DND-41 (cell line): ENCODE data around the gene CAND1.

Source experiments
- ATAC-seq: fragments of 200-7000 bp; cut with Tn5 transposase; 3 replicates; pipeline ENCODE4 v1.9.1; 2021; ENCODE audit warnings: low read depth; ENCODE audit not compliant: insufficient read depth
- DNase-seq: peaks from one replicate; pipeline ENCODE4 v3.0.0-alpha.2; 2020
- H2AFZ ChIP-seq: 2 replicates; pipeline ENCODE4 v1.6.0; 2012; ENCODE audit warnings: low read depth, low read length
- H3K27ac ChIP-seq: 2 replicates; pipeline ENCODE4 v1.5.1; 2012; ENCODE audit warnings: low read length, inconsistent platforms
- H3K27me3 ChIP-seq: fragments of 200-600 bp; sonication (generic); 2 replicates; pipeline ENCODE4 v1.6.0; 2012; ENCODE audit warnings: low read length, mild to moderate bottlenecking, inconsistent platforms; ENCODE audit not compliant: insufficient read depth, poor library complexity
- H3K36me3 ChIP-seq: 2 replicates; pipeline ENCODE4 v1.5.1; 2012; ENCODE audit warnings: low read length, inconsistent platforms; ENCODE audit not compliant: insufficient read depth
- H3K4me1 ChIP-seq: 2 replicates; pipeline ENCODE4 v1.5.1; 2012; ENCODE audit warnings: mild to moderate bottlenecking, low read length; ENCODE audit not compliant: insufficient read depth
- H3K4me2 ChIP-seq: 2 replicates; pipeline ENCODE4 v1.6.0; 2012; ENCODE audit warnings: mild to moderate bottlenecking, moderate library complexity, low read length, inconsistent platforms; ENCODE audit not compliant: insufficient read depth
- H3K4me3 ChIP-seq, 2 experiments: fragments of 200-600 bp in 1 of 2; shearing (Covaris generic) in 1 of 2; 2 replicates each; pipeline ENCODE4 v1.5.1; 2012 to 2016; ENCODE audit warnings: inconsistent platforms in 2 of 2, low read length in 2 of 2, mild to moderate bottlenecking in 2 of 2, low read depth in 1 of 2, moderate library complexity in 1 of 2
- H3K79me2 ChIP-seq: 2 replicates; pipeline ENCODE4 v1.6.0; 2012; ENCODE audit warnings: low read length, inconsistent platforms; ENCODE audit not compliant: insufficient read depth
- H3K9ac ChIP-seq: 2 replicates; pipeline ENCODE4 v1.6.0; 2012; ENCODE audit warnings: low read depth, mild to moderate bottlenecking, inconsistent platforms, low read length, moderate library complexity
- H3K9me3 ChIP-seq: 2 replicates; pipeline ENCODE4 v1.5.1; 2012; ENCODE audit warnings: low read length, moderate library complexity, mild to moderate bottlenecking, inconsistent platforms; ENCODE audit not compliant: insufficient read depth, severe bottlenecking
- H4K20me1 ChIP-seq: 2 replicates; pipeline ENCODE4 v1.6.0; 2012; ENCODE audit warnings: low read length; ENCODE audit not compliant: insufficient read depth
- EZH2 ChIP-seq: IDR thresholded peaks from 3 replicates; pipeline ENCODE4 v1.6.1; 2012; ENCODE audit warnings: borderline replicate concordance, low read depth, mild to moderate bottlenecking, moderate library complexity, low read length, inconsistent platforms; ENCODE audit not compliant: severe bottlenecking
- TF ChIP-seq, protein P1 (sequence below): IDR thresholded peaks from 2 replicates; pipeline ENCODE4 v1.5.1; 2012; ENCODE audit warnings: borderline replicate concordance, low read length, moderate library complexity, mild to moderate bottlenecking; ENCODE audit not compliant: poor library complexity, severe bottlenecking; ENCODE audit errors: extremely low read depth

The CAND1 gene

DNA sequence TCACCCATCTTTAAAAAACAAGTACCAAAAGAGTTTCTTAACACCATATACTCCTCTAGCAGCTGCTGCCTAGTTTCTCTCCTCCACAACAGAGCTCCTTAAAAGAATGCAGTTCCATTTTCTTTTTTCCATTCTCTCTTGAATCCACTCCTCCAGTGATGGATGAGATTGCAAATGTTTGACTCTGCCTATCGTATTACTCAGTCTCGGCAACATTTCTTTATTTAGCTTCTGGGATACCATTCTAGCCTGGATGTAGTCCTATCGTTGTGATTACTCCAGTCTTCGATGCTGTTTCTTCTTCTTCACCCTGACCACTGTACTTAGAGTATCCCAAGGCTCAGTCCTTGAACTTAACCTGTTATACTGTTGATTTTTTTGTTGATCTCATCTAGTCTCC is 30.8 kb downstream of the CAND1 start:
- no peak for DNase-seq
- Histone ChIP-seq H3K4me1 (no peaks in the 10 kb centered on the region), H3K36me3 (peaks cover 92% of the 10 kb centered on the region), H3K27ac (no peak overlapping the region), H2AFZ (no peak overlapping the region), H3K27me3 (no peaks in the 10 kb centered on the region), H3K9me3 (no peaks in the 10 kb centered on the region), H3K9ac (no peak overlapping the region), H3K4me3 (no peak overlapping the region), H3K79me2 (peaks cover 37% of the 10 kb centered on the region), H3K4me2 (no peak overlapping the region), H4K20me1 (peaks cover 1% of the 10 kb centered on the region; the same call in 1 of the 2 replicates)
- no peak for ATAC-seq
- TF ChIP-seq, protein P1, sequence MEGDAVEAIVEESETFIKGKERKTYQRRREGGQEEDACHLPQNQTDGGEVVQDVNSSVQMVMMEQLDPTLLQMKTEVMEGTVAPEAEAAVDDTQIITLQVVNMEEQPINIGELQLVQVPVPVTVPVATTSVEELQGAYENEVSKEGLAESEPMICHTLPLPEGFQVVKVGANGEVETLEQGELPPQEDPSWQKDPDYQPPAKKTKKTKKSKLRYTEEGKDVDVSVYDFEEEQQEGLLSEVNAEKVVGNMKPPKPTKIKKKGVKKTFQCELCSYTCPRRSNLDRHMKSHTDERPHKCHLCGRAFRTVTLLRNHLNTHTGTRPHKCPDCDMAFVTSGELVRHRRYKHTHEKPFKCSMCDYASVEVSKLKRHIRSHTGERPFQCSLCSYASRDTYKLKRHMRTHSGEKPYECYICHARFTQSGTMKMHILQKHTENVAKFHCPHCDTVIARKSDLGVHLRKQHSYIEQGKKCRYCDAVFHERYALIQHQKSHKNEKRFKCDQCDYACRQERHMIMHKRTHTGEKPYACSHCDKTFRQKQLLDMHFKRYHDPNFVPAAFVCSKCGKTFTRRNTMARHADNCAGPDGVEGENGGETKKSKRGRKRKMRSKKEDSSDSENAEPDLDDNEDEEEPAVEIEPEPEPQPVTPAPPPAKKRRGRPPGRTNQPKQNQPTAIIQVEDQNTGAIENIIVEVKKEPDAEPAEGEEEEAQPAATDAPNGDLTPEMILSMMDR = no peak
- TF ChIP-seq EZH2 = no peak

DNA sequence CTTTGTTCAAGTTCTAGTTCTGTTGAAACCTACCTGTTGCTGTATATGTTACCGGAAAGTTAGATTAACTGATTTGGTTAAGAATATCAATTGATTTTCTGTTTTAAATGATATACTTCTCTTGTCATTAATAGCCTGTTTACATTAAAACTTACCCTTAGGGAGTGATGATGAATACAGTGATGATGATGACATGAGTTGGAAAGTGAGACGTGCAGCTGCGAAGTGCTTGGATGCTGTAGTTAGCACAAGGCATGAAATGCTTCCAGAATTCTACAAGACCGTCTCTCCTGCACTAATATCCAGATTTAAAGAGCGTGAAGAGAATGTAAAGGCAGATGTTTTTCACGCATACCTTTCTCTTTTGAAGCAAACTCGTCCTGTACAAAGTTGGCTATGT is 33.0 kb downstream of the CAND1 start:
- no peak overlapping the region for H3K4me2 ChIP-seq
- no peaks in the 10 kb centered on the region; the same call in 1 of the 2 replicates for H4K20me1 ChIP-seq
- no peaks in the 10 kb centered on the region for H3K27me3 ChIP-seq
- DNase-seq (no peak), ATAC-seq (no peak)
- TF ChIP-seq EZH2 = no peak
- TF ChIP-seq, protein P1 = no peak
- H3K9me3 ChIP-seq = no peaks in the 10 kb centered on the region
- H3K4me1 ChIP-seq = no peaks in the 10 kb centered on the region
- no peak overlapping the region for H3K27ac ChIP-seq
- H3K79me2 ChIP-seq = peaks cover 23% of the 10 kb centered on the region
- no peak overlapping the region for H3K4me3 ChIP-seq
- H2AFZ ChIP-seq = no peak overlapping the region
- no peak overlapping the region for H3K9ac ChIP-seq
- peaks cover 95% of the 10 kb centered on the region for H3K36me3 ChIP-seq

DNA sequence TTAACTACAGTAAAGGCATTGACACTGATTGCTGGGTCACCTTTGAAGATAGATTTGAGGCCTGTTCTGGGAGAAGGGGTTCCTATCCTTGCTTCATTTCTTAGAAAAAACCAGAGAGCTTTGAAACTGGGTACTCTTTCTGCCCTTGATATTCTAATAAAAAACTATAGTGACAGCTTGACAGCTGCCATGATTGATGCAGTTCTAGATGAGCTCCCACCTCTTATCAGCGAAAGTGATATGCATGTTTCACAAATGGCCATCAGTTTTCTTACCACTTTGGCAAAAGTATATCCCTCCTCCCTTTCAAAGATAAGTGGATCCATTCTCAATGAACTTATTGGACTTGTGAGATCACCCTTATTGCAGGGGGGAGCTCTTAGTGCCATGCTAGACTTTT is 36.4 kb downstream of the CAND1 start:
- no peak overlapping the region for H2AFZ ChIP-seq
- no peaks in the 10 kb centered on the region for H3K27me3 ChIP-seq
- no peaks in the 10 kb centered on the region for H3K9me3 ChIP-seq
- no peak overlapping the region for H3K9ac ChIP-seq
- H3K4me2 ChIP-seq = no peak overlapping the region
- H3K79me2 ChIP-seq = peaks cover 16% of the 10 kb centered on the region; the same call in 1 of the 2 replicates
- no peak for DNase-seq
- no peak for ATAC-seq
- no peaks in the 10 kb centered on the region for H4K20me1 ChIP-seq
- no peaks in the 10 kb centered on the region for H3K4me1 ChIP-seq
- TF ChIP-seq, protein P1 = no peak
- no peak for TF ChIP-seq EZH2
- no peak overlapping the region for H3K27ac ChIP-seq
- H3K4me3 ChIP-seq = no peak overlapping the region
- H3K36me3 ChIP-seq = peaks cover 96% of the 10 kb centered on the region

DNA sequence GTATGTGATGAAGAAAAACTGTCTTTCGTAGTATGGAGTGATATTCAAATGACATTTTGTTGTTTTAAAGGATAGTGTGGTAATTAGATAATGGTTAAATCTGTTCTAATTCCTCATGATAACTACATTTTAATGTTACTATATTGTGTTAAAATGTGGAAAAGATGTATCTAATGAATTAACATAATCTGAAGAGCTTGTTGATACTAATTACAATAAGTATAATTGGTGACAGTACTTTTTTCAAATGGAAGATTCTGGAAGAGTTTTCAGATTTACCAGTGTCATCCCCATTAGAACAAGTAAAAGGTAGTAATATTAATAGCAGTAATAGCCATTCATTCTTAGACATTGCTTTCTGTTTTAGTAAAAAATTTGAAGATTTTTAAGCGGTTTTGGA is 37.6 kb downstream of the CAND1 start:
- Histone ChIP-seq H3K79me2 (peaks cover 8% of the 10 kb centered on the region; the same call in 1 of the 2 replicates), H3K27ac (no peak overlapping the region), H3K27me3 (no peaks in the 10 kb centered on the region), H3K4me1 (no peaks in the 10 kb centered on the region), H4K20me1 (no peaks in the 10 kb centered on the region), H3K4me2 (no peak overlapping the region), H3K4me3 (no peak overlapping the region), H3K9ac (no peak overlapping the region), H3K9me3 (no peaks in the 10 kb centered on the region), H3K36me3 (peaks cover 96% of the 10 kb centered on the region), H2AFZ (no peak overlapping the region)
- TF ChIP-seq, protein P1 = no peak
- no peak for TF ChIP-seq EZH2
- ATAC-seq = no peak
- no peak for DNase-seq
